HG03565 (cell line): Measurements from ENCODE around the gene DLX3.
"Not testable (repeated sequence)": the region's sequence is repeated elsewhere in the genome, so short reads cannot be mapped to it uniquely, and the experiment has no call there.

ENCODE experiments used
- ATAC-seq: cut with Tn5 transposase; IDR thresholded peaks from one replicate; pipeline ENCODE4 v1.9.1; 2021; ENCODE audit warnings: mild to moderate bottlenecking, moderate library complexity; ENCODE audit not compliant: unreplicated experiment

Gene DLX3

DNA sequence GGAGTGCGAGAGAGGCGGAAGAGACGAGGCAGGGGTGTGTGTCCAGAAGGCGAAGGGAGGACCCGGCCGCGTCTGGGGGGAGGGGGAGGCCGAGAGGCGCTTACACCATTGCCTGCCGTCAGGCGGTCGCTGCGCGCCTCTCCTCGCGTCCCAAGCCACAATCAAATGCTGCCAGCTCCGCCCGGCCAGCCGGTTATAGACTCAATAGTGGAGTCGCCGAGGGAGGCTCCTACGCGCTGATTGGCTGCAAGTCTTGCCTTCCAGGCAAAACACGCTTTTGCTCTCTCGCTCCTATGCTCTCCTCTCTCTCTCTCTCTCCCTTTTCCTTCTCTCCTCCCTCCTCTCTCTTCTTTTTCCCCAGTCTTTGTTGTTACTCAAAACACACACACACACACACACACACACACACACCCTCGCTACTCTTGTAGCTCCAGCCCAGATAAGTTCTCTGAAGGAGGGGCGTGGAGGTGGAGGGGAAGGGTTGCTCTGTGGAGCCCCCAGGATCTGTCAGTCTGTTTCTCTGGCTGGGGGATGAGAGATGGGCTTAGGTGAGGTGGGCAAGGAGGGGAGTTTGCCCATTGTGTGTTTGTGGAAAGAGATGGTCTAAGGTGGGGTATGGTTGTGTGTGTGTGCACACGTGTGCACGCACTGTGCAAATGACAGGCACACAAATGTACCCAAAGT is at the start of gene DLX3:
TSS of gene DLX3 (minus strand) at position 170 of the 684 bp plus-strand sequence. CDS start 226 bp downstream, outside the sequence.
- no peak for ATAC-seq

DNA sequence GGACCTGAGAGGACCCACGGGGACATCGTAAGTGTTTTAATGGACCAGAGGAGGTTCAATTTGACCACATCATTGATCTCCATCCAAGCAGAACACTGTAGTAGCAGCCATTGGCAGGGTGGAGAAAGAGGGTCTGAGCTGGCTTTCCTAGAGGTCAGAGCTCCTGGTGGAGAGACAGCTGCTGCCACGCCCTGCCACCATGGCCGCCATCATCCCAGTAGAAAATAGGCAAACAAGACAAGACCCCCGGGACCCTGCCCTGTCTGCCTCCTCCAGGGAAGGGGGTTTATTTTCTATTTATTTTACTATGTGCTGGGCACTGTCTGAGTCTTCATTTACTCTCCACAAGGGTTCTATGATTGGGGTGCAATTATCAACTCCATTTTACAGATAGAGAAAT is 49.5 kb upstream of the DLX3 start:
- ATAC-seq, result no peak

DNA sequence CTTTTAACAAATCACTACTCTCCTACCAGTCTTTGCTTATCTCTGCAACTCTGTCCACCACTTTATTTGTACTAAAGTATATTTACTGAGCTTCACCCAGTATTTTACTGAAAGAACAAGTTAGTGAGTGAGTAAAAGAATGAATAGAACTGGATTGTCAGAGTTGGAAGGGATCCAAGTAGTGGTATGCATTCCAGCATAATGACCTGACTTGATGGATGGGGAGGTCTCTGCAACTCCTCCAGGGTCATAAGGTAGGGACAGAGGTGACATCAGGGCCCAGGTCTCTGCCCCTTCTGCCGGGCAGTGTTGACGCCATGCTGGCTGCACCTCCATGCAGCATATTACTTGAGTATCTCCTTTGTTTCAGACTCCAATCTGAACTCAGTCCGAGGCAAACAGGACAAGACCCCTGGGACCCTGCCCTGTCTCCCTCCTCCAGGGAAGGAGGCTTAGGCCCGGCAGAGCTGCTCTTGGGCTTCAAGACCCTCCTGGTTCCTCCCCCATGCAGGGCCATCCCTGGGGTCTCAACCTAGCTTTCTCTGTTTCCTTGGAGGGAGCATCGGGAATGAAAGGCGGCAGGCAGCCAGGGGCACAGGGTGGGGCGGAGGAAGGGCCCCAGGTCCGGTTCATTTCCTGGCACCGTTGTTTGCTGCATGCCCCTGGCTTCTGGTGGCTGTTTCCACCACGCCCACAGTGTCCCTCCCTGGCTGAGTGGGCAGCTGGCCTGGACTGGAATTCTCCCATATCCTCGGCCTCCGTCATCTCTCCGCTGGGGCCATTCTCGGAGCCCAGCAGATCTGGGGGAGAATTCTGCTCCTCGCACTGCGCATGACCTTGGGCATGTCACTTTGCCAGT is 48.5 kb upstream of the DLX3 start:
- ATAC-seq, result no peak

DNA sequence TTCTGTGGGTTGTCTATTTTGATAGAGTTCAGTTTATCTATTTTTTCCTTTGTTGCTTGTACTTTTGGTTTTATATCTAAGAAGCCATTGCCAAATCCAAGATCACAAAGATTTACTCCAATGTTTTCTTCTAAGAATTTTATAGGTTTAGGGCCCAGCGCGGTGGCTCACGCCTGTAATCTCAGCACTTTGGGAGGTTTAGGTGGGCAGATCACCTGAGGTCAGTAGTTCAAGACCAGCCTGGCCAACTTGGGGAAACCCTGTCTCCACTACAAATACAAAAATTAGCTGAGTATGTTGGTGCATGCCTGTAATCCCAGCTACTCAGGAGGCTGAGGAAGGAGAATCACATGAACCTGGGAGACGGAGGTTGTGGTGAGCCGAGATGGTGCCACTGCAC is 47.2 kb upstream of the DLX3 start:
- ATAC-seq, result no peak

DNA sequence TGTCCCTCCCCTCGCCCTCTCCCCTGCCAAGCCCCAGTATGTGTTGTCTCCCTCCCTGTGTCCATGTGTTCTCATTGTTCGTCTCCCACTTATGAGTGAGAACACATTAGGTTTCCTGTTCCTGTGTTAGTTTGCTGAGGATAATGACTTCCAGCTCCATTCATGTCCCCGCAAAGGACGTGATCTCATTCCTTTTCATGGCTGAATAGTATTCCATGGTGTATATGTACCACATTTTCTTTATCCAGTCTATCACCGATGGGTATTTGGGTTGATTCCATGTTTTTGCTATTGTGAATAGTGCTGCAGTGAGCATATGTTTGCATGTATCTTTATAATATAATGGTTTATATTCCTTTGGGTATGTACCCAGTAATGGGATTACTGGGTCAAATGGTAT is 45.5 kb upstream of the DLX3 start:
- not testable (repeated sequence) for ATAC-seq

DNA sequence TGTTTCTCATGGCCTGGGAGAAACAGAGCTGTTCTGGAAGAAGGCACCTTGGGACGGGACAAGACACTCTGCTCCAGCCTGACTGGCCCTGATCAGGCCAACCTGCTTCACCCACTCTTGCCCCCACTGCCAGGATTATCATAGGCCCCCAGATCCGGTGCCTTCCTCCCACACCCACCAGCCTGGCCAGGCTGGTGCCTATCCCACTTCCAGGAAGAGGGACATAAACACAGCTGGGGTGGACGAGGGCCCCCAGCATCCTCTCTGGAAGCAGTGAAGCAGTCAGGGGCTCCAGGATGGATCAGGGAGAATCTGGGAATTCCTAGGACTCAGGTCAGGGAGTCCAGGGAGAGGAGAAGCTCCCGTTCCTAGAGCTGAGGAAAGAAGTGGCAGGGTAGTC is 44.0 kb upstream of the DLX3 start:
- ATAC-seq, result no peak

DNA sequence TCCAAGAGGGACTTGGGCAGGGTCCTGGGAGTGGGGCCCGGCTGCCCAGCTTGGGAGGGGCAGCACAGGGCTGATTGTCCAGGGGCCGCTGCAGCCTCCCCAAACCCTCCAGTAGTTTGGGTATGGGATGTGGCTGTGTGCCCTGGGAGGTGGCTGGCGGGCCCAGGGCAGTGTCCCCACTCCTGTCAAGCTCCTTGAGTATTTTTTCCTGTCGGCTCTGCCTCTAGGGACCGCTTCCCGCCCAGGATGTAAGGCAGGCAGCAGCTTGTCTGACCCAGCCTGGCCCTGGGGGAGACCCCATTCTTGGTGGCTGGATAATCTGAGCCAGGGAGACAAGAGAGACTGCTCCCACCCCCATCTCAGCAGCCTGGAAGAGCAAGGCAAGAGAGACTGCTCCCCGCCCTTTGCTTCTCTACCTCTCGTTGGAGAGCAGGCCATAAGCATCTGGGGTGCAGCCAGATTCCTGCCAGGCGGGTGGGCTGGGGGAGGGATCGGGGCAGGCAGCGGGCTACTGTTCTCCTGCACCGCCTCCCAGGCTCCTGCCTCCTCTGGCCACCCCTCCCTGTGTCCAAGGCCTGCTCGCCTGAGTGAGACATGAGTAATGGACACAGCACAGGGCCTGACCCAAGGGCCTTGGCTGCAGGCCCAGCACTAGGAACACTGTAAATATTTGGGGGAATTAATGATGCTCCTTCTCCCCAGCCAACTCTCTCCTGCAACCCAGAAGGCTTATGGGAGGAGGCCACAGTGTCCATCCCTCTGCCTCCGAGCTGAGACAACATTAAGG is 42.5 kb upstream of the DLX3 start:
- no peak for ATAC-seq

DNA sequence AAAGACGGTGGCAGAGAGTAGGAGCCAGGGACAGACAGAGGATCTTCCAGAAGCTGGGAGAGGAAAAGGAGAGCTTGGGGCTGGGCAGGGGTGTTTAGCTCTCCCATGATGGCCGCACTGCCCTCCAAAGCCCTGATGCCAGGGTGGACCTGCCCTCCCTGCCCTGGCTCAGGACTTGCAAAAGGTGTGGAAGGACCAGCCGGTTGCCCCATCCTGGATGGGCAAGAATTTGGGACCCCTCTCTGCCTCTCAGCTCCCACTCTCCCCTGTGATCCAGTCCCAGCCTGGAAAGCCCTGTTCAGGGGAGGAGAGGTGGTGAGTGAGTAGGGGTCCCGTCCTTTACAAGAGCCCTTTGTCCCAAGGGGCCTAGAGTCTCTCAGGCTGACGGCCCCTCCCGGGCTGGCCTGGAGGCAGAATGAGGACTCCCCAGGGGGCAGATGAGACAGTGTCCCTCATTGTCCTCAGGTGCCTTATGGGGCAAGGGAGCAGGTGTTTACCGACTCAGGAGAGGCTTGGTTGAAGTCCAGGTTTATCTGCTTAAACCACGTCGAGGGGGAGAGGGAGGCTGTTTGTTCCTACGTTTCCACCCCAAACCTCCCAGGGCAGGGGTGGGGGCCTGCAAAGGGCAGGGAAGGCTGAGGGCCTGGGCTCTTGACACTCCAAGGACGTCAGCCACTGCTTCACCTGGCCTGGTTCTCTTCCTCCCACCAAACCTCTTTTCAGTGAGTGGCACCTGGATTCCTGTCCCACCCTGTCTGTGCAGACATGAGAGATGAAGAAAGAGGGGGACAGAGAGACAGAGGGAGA is 41.6 kb upstream of the DLX3 start:
- ATAC-seq, result no peak

DNA sequence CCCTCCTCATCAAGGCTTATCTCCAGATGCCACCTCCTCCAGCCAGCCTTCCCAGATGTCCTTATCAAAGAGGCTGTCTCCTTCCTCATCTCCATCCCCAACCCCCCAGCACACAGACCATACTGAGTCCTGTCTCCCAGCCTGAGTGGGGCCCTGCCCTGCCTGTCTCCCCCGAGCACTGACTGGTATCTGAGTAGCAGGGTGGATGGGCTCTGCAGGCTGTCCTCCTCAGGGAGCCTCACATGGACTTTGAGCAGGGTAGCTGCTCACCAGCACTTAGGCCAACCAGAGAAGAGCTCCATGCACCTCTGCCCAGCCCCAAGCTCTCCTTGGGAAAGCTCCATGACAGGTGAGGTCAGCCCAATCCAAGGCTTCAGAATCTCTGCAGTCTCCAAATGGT is 40.9 kb upstream of the DLX3 start:
- no peak for ATAC-seq

DNA sequence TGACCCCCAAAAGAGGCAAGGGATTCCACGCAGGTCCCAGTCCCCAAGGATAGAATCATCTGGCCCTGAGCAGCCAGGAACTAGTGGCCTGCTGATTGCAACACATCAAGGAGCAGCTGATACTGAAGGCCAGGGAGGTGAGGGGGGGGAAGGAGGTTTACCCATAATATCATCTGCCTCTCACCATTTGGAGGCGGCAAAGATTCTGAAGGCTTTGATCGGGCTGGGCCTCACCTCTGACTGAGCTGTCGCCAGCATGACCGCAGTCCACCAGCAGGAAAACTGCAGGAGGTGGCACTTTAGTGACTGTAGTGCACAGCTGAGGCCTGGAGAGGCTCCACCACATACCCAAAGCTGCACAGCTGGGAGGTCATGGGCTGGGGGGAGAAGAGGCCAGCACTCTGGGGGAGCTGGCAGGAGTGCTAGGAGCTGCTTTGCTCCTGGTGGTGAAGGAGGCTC is 40.4 kb upstream of the DLX3 start:
- no peak for ATAC-seq

DNA sequence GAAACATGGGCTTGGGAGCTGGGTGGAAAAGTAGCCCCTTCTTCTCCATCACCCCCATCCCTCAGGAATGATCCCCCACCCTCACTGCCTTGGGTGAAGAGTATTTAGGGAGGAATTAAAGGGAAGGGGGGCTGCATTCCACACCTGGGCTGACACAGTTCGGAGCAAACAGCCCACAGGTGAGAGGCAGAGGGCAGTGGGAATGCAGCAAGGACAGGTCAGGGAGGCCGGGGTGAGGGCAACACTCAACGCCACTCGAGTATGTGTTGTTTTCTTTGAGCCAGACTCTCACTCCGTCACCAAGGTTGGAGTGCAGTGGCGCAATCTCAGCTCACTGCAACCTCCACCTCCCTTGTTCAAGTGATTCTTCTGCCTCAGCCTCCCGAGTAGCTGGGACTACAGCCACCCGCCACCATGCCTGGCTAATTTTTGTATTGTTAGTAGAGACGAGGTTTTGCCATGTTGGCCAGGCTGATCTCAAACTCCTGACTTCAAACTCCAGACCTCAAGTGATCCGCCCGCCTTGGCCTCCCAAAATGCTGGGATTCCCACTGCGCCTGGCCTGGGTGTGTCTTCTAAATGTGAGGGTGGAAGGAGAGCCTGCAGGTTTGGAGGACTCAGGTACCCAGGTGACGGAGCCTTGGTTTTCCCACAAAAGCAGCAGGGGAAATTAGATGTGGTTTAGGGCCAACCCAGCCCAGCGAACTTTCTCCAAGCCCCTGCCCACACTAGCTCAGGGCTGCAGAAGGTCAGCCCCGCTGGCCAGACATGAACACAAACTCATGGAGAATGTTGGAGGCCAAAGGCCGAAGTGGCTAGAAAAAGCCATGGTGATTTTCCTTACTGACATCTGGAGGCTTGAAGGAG is 39.7 kb upstream of the DLX3 start:
- ATAC-seq, result no peak

DNA sequence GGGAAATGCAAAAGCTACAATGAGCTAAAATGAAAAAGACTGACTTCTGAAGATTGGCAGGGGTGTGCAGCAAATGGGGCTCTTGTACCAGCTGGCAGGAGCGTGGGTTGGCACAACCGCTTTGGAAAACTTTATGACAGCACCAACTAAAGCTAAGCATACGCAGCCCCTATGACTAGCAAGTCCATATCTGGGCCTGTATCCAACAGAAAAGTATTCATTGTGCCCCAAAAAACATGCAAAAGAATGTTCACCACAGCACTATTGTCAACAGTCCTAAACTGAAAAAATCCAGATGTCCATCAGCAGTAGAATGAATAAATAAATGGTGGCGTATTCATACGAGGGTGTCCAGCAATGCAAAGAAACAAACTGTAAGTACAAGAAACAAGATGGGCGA is 38.3 kb upstream of the DLX3 start:
- no peak for ATAC-seq

DNA sequence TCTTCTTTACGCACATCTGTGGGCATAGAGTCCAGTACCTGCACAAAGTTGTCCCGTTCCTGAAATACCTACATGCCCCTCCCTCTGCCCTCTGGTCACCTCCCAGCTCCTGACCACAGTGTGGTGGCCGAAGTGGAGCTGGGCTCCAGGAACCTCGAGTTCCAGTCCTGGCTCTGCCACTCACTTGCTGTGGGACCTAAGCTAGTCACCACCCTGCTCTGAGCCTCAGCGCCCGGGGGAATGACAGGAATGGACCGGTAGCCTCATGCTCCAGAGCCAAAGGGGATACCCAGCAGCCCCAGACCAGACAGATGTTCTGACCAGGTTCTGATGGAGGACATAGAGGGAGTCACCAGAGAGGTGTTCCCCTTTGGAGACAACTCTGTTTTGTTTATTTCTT is 34.2 kb upstream of the DLX3 start:
- ATAC-seq, result no peak

DNA sequence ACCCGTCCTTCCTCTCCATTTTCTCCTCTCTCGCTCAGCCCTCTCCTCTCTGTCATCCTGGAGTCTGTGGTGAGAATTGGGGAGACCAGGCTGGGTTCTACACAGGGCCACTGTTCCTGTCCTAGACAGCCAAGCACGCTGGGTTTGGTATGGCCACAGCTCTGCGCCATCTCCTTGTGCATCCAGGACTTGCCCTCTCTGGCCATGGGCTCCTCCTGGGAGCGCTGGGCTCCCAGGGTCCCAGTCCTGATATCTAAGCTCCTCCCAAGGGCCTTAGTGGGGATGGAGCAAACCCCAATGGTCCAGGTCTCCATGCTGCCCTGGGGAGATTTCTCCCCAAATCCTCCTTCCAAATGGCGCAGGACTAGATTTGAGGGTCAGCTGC is 33.7 kb upstream of the DLX3 start:
- ATAC-seq, result no peak

DNA sequence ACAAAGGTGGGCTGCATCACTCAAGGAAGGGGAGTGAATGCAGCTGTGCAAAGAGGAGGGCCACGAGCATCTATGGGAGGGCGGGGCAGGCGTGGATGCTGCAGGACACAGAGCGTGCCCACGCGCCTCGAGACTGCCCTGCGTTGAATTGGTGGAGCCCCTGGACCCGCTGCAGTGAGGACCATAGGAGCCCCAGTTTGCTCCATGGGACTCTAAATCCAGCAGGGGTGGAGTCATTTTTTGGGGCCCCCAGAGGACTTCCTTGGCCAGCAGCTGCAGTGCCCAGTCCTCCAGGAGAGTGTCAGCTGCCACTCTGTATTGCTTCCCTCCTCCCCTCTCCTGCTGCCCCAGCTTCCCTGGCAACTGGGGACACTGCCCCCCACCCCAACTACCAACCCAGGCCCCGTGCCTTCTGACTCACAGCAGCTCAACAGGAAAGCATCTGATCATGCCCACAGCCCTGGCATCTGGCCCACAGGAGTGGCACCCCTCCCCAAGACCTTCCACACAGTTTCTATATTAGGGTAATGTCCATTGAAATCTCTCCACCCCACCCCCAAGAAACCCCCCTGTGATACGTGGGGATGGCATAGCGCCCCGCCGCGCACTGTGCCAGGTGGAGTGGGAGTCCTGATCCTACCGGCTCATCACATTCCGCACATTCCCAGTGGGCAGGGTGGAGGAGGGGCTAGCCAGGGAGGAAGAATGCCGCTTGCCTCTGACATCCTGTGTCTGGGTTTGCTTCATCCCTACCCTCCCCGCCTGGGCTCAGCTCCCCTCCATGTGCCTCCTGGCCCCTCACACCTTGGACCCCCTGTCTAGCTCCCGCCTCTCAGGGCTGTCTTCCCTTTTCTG is 33.1 kb upstream of the DLX3 start:
- ATAC-seq, result no peak

DNA sequence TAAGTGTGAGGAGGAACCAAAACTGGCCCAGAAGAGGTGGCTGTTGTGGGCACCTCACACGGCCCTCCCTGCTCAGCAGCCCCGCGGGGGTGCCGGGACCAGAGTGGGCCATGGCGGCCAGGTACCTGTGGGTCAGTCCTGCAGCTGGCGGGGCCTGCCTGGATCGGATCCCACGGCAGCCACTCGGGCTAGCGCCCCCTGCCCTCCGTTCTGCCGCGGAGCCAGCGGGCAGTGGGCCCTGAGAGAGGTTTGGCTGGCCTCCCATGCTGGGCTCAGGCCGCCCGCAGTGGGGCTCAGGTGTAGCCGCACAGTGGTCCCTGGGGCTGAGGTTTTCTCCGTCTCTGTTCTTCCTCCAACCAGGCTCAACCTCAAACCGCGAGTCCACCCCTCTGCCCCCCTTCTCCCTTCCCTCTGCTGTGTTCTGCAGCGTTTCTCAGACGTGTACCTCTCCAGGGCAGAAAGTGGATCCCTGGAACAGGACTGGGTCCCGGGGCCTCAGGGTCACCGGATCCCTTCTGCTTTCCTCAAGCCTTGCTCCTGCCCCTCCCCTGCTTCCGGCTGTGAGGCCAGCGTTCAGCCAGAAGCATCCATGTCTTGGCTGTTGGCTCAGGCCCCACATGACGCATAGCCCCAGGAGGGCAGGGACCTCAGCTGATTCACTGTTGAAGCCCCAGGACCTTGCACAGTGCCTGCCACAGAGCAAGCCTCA is 32.3 kb upstream of the DLX3 start:
- ATAC-seq, result no peak

DNA sequence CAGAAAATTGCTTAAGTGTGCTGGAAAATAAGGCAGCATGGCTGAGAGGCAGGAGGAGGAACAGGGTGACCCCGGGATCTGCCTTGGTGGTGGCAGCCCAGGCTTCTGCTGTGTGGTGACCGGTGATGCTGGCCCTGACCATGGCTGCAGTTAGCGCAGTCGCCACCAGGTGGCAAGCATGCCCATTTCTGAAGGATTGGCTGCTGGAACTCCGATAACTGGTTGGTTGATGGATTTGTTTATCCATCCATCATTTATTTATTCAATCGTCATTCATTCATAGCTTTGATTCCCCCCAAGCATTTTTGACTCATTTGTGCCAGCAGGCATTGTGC is 31.8 kb upstream of the DLX3 start:
- no peak for ATAC-seq

DNA sequence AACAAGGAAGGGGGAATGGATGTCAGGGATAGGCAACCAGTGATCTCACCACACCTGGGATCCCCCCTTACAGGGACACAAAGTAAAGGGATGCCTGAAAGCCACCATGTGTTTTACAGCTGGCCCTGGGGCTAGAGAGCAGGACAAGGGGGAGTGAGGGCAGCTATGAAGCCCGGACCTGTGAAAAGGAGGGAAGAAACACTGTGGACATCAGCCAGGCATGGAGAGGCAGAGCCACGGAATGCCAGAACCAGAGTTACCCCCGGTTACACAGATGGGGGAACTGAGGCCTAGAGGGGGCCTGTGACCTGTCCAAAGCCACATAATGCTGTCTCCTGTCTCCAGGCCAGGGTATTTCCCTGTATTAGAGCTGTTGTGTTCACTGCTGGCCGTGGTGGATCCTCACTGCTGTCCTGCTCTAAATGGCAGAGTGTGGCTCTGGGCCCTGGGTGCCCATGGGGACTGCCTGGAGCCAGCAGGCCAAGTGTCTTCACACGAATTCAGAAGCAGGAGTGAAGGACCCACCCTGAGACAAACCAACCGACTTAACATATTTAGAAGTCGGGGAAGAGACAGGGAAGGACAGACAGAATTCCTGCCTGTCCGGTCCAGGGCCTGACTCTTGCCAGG is 31.1 kb upstream of the DLX3 start:
- no peak for ATAC-seq
